ENCODE measurements around the gene FHIP1B. TPM values are rescaled to one million over a fixed set of nuclear protein-coding genes. Genes with fewer than 3 reads are reported as not detected.

The FHIP1B gene
- total RNA-seq, 1 donor from 2014 or later, result 63.0 TPM

GRCh38 chr11:6270584-6271246 is 36.3 kb upstream of the FHIP1B start:
- H3K36me3 Mint-ChIP-seq (ENCODE audit: insufficient read depth), result peaks cover 5% of the 10 kb centered on the region
- no peaks in the 10 kb centered on the region for H3K27me3 Mint-ChIP-seq
- no peak for DNase-seq (ENCODE audit: low spot score, unreplicated experiment)

DNA sequence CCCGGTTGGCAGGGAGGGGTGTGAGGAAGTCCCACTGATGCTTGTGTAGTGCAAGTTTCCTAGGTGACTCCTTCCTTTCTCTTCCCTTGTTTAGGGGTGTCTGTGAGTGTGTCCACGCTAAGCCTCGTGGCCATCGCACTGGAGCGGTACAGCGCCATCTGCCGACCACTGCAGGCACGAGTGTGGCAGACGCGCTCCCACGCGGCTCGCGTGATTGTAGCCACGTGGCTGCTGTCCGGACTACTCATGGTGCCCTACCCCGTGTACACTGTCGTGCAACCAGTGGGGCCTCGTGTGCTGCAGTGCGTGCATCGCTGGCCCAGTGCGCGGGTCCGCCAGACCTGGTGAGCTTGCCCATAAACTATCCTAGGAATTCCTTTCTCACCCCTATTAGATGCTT is 35.6 kb upstream of the FHIP1B start:
- Mint-ChIP-seq H3K27me3 (no peaks in the 10 kb centered on the region), H3K27ac (no peak overlapping the region), H3K36me3 (ENCODE audit: insufficient read depth) (peaks cover 5% of the 10 kb centered on the region), H3K4me1 (ENCODE audit: low read depth) (no peaks in the 10 kb centered on the region), H3K9me3 (ENCODE audit: low read depth) (no peaks in the 10 kb centered on the region), H3K4me3 (ENCODE audit: low read depth) (no peak overlapping the region)
- TF ChIP-seq, protein P1, sequence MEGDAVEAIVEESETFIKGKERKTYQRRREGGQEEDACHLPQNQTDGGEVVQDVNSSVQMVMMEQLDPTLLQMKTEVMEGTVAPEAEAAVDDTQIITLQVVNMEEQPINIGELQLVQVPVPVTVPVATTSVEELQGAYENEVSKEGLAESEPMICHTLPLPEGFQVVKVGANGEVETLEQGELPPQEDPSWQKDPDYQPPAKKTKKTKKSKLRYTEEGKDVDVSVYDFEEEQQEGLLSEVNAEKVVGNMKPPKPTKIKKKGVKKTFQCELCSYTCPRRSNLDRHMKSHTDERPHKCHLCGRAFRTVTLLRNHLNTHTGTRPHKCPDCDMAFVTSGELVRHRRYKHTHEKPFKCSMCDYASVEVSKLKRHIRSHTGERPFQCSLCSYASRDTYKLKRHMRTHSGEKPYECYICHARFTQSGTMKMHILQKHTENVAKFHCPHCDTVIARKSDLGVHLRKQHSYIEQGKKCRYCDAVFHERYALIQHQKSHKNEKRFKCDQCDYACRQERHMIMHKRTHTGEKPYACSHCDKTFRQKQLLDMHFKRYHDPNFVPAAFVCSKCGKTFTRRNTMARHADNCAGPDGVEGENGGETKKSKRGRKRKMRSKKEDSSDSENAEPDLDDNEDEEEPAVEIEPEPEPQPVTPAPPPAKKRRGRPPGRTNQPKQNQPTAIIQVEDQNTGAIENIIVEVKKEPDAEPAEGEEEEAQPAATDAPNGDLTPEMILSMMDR (IDR thresholded peaks at IDR 0.05; ENCODE audit: unreplicated experiment), result no peak
- no peak for DNase-seq (ENCODE audit: low spot score, unreplicated experiment)

More at GRCh38 chr11:6270584-6271246, 36.3 kb upstream of the FHIP1B start:
- H3K27ac Mint-ChIP-seq, result no peak overlapping the region
- TF ChIP-seq, protein P1 (IDR thresholded peaks at IDR 0.05; ENCODE audit: unreplicated experiment), result no peak
- H3K4me3 Mint-ChIP-seq (ENCODE audit: low read depth), result no peak overlapping the region
- H3K4me1 Mint-ChIP-seq (ENCODE audit: low read depth), result no peaks in the 10 kb centered on the region
- peaks cover under 1% of the 10 kb centered on the region for H3K9me3 Mint-ChIP-seq (ENCODE audit: low read depth)

- Mint-ChIP-seq H3K27me3 (no peaks in the 10 kb centered on the region), H3K27ac (no peak overlapping the region), H3K36me3 (ENCODE audit: insufficient read depth) (peaks cover 5% of the 10 kb centered on the region), H3K4me3 (ENCODE audit: low read depth) (no peak overlapping the region), H3K4me1 (ENCODE audit: low read depth) (no peaks in the 10 kb centered on the region), H3K9me3 (ENCODE audit: low read depth) (no peaks in the 10 kb centered on the region)
- TF ChIP-seq, protein P1 (IDR thresholded peaks at IDR 0.05; ENCODE audit: unreplicated experiment), result no peak
- no peak for DNase-seq (ENCODE audit: low spot score, unreplicated experiment)
Observed at GRCh38 chr11:6268820-6269219, 34.4 kb upstream of the FHIP1B start.

- Mint-ChIP-seq H3K4me3 (ENCODE audit: low read depth) (no peak overlapping the region), H3K9me3 (ENCODE audit: low read depth) (no peaks in the 10 kb centered on the region), H3K36me3 (ENCODE audit: insufficient read depth) (no peaks in the 10 kb centered on the region), H3K4me1 (ENCODE audit: low read depth) (no peaks in the 10 kb centered on the region), H3K27ac (no peak overlapping the region), H3K27me3 (no peaks in the 10 kb centered on the region)
- DNase-seq (ENCODE audit: low spot score, unreplicated experiment), result no peak
- TF ChIP-seq, protein P1 (IDR thresholded peaks at IDR 0.05; ENCODE audit: unreplicated experiment), result no peak
Observed at GRCh38 chr11:6263662-6264061, 29.2 kb upstream of the FHIP1B start.

DNA sequence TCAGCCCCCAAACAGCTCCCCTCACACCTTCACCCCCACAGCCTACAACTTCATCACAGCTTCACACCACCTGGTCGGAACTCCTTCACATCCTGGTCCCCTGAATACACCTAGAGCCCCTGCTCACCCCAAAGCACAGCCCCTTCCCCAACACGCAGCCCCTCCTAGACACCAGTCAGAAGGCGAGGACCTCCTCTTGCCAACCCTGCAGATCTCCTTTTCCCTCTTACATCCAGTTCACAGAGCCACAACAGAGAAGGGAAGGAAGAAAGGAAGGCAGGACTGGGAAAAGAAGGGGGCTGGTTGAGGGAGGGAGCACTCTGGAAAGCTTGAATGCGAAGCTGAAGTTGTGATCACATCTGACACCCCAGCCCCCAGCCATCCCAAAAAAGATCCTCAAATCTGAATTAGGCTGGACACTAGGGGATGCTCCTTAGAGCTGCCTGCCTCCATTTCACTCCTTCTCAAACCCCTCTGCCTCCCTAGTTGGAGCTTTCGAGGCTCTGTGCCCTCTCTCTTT is 25.8 kb upstream of the FHIP1B start:
- Mint-ChIP-seq H3K27ac (no peak overlapping the region), H3K27me3 (peaks cover 6% of the 10 kb centered on the region), H3K9me3 (ENCODE audit: low read depth) (no peaks in the 10 kb centered on the region), H3K4me3 (ENCODE audit: low read depth) (no peak overlapping the region), H3K36me3 (ENCODE audit: insufficient read depth) (no peaks in the 10 kb centered on the region), H3K4me1 (ENCODE audit: low read depth) (no peaks in the 10 kb centered on the region)
- TF ChIP-seq, protein P1 (IDR thresholded peaks at IDR 0.05; ENCODE audit: unreplicated experiment), result no peak
- DNase-seq (ENCODE audit: low spot score, unreplicated experiment), result no peak

Data from progenitor cell of endocrine pancreas (in vitro differentiated cells).